T-helper 17 cell (primary cell): ENCODE data around the gene UBXN11. TPM values are rescaled to one million over a fixed set of nuclear protein-coding genes. Genes with fewer than 3 reads are reported as not detected.

Experiments
- ATAC-seq: fragments of 150-1000 bp; cut with Tn5 transposase; 2 replicates; pipeline ENCODE4 v1.10.0; 2021; ENCODE audit warnings: mild to moderate bottlenecking, moderate library complexity
- DNase-seq, 3 donors: peaks; one replicate each; pipeline versions ENCODE4 v3.0.0 to v3.0.0-alpha.2; 2020 to 2021
- H3K9me3 ChIP-seq: one replicate; pipeline ENCODE4 v1.7.0; 2013; ENCODE audit warnings: low read length, mild to moderate bottlenecking; ENCODE audit not compliant: control insufficient read depth, poor library complexity, severe bottlenecking
- H3K27ac Mint-ChIP-seq: one replicate; pipeline ENCODE4 v1.8.0; 2022; ENCODE audit warnings: mild to moderate bottlenecking, moderate library complexity, mixed read lengths
- H3K27me3 Mint-ChIP-seq: one replicate; pipeline ENCODE4 v1.8.0; 2022; ENCODE audit warnings: mixed read lengths
- H3K36me3 Mint-ChIP-seq: one replicate; pipeline ENCODE4 v1.8.0; 2022; ENCODE audit warnings: low read depth, mixed read lengths
- H3K4me1 Mint-ChIP-seq: one replicate; pipeline ENCODE4 v1.8.0; 2022; ENCODE audit warnings: mild to moderate bottlenecking, mixed read lengths
- H3K4me3 Mint-ChIP-seq: one replicate; pipeline ENCODE4 v1.8.0; 2022; ENCODE audit warnings: mild to moderate bottlenecking, moderate library complexity, mixed read lengths
- total RNA-seq, 4 donors: library from RNA in 2 of 4; stranded (reverse) in 2 of 4; gene quantifications; one replicate each; pipeline ENCODE4 v1.2.3 and lab custom pipeline; 2022 to 2026

UBXN11 gene, protein sequence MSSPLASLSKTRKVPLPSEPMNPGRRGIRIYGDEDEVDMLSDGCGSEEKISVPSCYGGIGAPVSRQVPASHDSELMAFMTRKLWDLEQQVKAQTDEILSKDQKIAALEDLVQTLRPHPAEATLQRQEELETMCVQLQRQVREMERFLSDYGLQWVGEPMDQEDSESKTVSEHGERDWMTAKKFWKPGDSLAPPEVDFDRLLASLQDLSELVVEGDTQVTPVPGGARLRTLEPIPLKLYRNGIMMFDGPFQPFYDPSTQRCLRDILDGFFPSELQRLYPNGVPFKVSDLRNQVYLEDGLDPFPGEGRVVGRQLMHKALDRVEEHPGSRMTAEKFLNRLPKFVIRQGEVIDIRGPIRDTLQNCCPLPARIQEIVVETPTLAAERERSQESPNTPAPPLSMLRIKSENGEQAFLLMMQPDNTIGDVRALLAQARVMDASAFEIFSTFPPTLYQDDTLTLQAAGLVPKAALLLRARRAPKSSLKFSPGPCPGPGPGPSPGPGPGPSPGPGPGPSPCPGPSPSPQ
- 10 to 100 TPM; 44.6 to 45.1 TPM for total RNA-seq
- total RNA-seq (lab: John Stamatoyannopoulos, UW): 36.1 to 43.3 reads per million in 2 donors

DNA sequence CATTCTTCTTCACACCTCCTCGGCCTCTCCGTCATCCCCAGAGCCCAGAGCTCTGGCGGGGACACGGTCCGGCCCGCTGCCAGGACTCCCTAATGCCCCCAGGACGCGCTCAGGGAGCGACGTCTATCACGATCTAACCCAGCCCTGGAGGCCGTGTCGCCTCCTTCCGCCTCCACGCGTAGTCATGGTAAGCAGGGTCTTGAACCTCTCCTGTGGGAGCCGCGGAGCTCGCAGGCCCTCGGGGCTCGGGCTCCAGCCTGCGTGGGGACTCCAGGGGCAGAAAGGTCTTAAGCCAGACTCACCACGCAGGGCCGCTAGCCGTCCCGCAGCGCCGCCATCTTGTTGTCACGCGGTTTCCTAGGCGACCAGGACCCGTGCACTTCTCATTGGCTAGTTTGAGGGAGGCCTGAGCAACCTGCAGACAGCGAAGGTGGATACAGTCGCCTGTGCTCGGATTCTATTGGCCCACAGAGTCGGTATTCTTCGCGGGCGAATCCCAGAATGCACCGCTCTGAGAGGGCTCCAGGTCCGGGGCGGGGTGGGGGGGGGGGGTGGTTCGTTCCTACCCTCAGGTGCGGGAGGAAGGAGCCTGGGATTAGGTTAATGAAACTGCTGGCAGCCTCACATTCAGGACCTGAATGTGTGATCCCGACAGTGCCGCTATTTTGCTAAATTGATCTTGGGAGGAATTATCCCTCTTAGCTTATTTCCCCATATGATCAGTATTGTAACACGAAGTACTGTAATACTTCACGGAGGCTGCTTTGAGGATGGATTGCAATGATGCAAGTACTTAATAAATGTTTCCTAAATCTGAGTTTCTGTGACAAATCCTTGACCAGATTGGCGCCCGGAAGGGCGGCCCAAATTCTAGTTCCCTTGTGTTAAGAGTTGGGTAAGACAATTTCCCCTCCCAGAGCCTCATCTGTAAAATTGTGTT lies at the start of gene UBXN11:
TSS of gene UBXN11 (minus strand) at position 347 of the 940 bp plus-strand sequence. CDS start 3,753 bp downstream, outside the sequence.
- Mint-ChIP-seq H3K4me1 (peaks cover 23% of the 10 kb centered on the region), H3K4me3 (peak within 1 kb of the TSS; percentile 99), H3K27ac (peak within 1 kb of the TSS; percentile 100), H3K27me3 (no peaks in the 10 kb centered on the region), H3K36me3 (no peaks in the 10 kb centered on the region)
- no peaks in the 10 kb centered on the region for H3K9me3 ChIP-seq
- peak; percentile 98 for ATAC-seq
- peak; percentile 78 to 87 (median 80) for DNase-seq

DNA sequence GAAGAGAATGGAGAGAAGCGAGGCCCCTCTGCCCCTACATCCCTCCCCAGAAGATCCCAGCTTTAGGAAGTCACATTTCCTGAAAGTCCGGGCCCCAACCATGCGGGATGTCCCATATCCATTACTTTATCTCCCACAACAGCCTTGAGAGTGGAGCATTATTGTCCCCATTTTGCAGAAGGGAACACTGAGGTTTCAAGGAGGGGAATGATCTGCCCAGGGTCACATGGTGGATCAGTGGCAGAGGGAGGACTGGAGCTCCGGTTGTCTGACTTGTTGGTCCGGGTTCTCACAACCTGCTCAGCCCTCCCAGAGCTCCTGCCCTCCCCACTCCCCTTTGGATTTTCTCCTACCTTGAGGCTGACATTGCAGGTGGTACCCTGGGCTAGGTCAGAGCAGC lies 49.7 kb upstream of the UBXN11 start:
- Mint-ChIP-seq H3K27ac (peak overlapping the region; percentile 47), H3K36me3 (peaks cover 6% of the 10 kb centered on the region), H3K27me3 (peaks cover 10% of the 10 kb centered on the region), H3K4me1 (peaks cover 40% of the 10 kb centered on the region), H3K4me3 (no peak overlapping the region)
- DNase-seq (no peak), ATAC-seq (no peak)
- no peaks in the 10 kb centered on the region for H3K9me3 ChIP-seq

DNA sequence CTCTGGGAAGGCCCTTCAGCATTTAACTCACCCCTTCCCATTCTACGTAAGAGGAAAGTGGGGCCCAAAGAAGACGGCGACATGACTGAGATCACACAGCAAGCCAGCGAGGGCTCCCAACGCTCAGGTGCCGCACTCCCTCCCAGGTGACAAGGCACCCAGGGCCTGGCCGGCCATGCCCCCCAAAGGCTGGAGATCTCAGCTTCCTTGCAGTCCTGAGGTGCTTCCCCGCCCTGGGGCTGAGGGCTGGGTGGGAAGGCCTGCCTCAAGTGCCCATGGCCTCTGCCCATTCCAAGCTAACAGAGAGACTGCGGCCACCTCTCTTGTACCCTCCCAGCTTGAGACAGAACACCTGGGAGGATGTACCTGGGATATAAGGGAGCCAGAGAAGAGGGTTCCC lies 48.5 kb upstream of the UBXN11 start:
- H3K4me1 Mint-ChIP-seq: peaks cover 34% of the 10 kb centered on the region
- no peak overlapping the region for H3K4me3 Mint-ChIP-seq
- peaks cover 5% of the 10 kb centered on the region for H3K27me3 Mint-ChIP-seq
- no peak for ATAC-seq
- H3K27ac Mint-ChIP-seq: no peak overlapping the region
- H3K36me3 Mint-ChIP-seq: peaks cover 3% of the 10 kb centered on the region
- DNase-seq: no peak
- H3K9me3 ChIP-seq: no peaks in the 10 kb centered on the region

DNA sequence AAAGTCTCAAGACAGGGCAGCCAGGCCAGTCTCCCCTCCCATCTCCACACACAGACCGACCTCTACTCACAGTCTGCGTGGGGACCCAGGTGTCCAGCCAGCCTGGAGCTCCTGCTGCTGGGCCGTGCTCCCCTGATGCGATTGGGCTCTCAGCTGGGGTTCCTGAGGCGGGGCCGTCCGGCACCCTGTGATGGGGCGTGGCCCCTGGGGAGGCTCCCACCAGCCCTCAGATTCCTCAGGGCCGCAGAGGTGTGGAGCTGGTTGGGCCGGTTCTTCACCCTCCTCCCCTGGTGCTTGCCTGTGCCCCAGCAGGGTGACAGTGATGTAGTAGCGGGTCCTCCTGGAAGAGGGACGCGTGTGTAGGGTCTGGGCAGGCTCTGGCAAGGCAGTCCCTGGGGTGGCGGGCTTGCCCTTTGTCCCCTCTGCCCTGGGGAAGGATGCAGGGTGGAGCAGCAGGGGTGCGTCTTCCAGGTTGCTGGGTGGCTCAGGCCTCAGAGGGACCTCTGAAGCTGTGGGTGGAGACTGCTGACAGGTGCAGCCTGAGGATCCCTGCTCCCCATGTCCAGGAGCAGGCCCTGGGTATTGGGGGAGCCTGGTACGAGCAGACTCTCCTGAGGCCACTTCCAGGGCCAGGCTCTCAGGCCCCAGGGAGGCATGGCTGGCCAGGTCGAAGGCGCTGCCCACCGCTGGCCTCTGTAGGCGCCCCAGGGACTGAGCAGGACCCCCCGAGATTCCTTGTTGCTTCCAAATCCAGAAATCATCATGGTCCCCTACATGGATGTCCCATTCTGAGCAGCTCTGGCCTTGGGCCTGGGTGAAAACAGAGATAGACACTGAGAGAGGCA lies 47.8 kb upstream of the UBXN11 start, which contains the start of gene CRYBG2:
TSS of gene CRYBG2 (minus strand) at position 155 of the 845 bp plus-strand sequence. CDS start 7,473 bp downstream, outside the sequence.
- Mint-ChIP-seq H3K27ac (no peak within 1 kb of the TSS), H3K4me1 (peaks cover 28% of the 10 kb centered on the region), H3K4me3 (no peak within 1 kb of the TSS), H3K36me3 (peaks cover 3% of the 10 kb centered on the region), H3K27me3 (peaks cover 5% of the 10 kb centered on the region)
- DNase-seq: no peak
- ATAC-seq: no peak
- H3K9me3 ChIP-seq: no peaks in the 10 kb centered on the region

DNA sequence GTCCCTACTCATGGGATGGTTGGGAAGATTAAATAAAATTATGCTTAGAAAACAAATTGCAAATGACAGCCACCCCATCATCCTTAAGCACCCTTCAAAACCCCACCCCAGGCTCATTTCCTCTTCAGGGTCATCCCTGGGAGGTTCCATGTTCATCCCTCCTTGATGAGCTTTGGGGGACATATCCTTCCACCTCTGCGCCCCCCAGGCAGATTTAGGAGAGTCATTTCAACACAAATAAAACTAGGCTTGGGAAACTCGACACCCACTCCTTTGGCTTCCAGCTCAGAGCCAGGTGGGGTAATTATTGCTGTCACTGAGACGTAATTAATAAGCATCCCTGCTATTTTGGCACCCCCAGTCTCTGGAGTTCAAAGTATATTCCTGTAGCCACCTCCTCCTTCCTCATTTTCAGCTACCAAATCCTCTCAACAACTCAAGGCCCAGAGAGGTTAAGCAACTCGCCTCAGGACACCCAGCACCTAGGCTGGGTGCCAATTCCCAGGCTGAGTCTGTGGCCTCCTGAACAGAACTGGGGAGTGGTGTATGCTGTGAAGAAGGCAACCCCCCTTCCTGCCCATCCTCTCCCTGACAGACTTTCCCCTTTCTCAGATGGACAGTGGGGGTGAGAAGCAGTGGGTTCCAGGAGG lies 46.9 kb upstream of the UBXN11 start:
- Mint-ChIP-seq H3K4me3 (no peak overlapping the region), H3K36me3 (peaks cover 3% of the 10 kb centered on the region), H3K27me3 (peaks cover 5% of the 10 kb centered on the region), H3K27ac (no peak overlapping the region), H3K4me1 (peaks cover 19% of the 10 kb centered on the region)
- no peaks in the 10 kb centered on the region for H3K9me3 ChIP-seq
- ATAC-seq (no peak), DNase-seq (no peak)

DNA sequence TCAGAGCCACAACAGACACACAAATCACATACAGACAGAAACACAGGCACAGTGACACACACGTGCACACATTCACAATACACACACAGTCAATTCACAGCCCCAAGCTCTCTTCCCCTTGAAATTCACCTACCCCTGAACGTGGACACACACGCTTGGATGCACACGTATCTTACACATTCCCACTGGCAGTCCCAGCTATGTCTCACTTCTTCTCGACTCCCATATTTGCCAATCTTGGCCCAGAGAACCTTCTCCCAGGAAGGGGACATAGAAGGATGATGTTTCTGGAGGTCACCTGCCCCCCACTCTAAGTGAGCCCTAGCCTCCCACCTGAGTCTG lies 45.9 kb upstream of the UBXN11 start:
- H3K27ac Mint-ChIP-seq: no peak overlapping the region
- no peak for ATAC-seq
- DNase-seq: no peak
- H3K4me1 Mint-ChIP-seq: peaks cover 15% of the 10 kb centered on the region
- H3K9me3 ChIP-seq: no peaks in the 10 kb centered on the region
- H3K27me3 Mint-ChIP-seq: peaks cover 5% of the 10 kb centered on the region
- H3K4me3 Mint-ChIP-seq: peak overlapping the region; percentile 33
- peaks cover 3% of the 10 kb centered on the region for H3K36me3 Mint-ChIP-seq

DNA sequence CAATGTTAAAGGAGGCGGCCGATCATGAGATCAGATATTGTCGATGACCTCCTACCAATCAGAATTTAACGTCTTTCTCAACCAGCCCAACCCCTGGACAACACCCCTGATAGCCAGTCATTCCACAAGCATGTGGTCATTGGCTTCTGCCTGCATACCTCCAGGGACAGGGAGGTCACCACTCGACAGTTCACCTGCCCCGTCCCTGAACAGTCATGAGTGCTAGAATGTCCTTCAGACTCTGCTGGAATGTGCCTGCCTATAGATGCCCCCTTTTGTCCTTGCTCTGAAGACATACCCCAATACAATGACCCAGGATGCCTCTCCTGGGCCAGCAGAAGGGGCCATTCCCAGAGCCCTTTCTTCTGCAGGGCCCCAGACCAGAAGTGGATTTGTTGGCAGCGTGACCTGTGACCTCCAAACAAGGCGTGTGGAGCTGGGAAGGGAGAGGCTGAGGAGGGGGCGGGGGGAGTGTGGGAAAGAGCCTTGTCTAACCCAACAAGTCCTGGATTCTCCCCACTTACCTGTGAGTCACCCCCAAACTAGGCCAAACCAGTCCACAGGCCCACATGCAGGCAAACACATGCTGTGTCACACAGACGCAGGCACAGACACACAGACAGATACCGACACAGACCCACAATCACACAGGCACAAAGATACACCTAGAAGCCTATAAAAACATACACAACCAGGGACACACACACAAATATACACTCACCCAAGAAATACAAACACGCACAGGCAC lies 45.3 kb upstream of the UBXN11 start:
- H3K27ac Mint-ChIP-seq: no peak overlapping the region
- no peak for ATAC-seq
- peaks cover 3% of the 10 kb centered on the region for H3K36me3 Mint-ChIP-seq
- H3K9me3 ChIP-seq: no peaks in the 10 kb centered on the region
- DNase-seq: no peak
- peaks cover 15% of the 10 kb centered on the region for H3K4me1 Mint-ChIP-seq
- H3K4me3 Mint-ChIP-seq: no peak overlapping the region
- peaks cover 5% of the 10 kb centered on the region for H3K27me3 Mint-ChIP-seq

DNA sequence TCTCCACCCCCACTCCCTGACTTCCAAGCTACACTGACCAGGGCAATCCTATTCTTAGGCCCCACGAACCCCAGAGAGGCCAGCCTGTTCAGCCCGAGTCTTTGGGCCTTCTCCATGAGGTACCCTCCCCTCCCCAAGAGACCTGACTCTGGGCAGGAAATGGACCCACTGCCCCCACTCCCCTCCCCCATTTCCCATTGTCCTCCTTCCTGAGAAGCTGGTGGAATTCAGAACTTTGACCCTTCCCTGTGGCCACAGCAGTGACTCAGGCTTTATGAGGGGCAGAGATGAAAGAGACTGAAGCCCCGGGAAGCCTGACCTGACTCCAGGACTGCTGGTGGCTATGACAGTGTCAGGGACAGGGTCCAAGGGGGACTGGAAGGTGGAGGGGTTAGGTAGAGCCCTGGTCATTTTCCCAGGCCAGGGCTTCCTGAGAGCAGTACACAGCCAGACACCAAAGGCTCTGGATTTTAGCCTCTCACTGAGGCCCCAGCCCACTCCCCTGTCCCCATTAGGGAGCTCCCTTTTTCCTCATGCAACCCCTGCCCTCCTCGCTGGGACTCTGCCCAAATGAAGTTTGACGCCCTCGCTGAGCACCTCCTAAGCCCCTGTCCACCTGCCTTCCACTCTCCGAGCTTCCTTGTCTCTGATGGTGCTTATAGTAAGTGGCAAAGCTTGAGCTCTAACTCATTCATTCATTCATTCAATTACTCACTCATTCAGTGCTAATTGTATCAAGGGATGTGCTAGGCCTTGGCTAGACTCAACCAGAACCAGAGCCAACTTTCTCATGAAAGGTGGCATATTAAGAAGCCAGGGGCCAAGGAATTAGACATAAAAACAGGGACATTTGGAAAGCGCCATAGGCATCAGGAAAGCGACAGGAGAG lies 44.5 kb upstream of the UBXN11 start:
- ATAC-seq (no peak), DNase-seq (no peak)
- Mint-ChIP-seq H3K27ac (no peak overlapping the region), H3K36me3 (peaks cover 3% of the 10 kb centered on the region), H3K4me3 (no peak overlapping the region), H3K4me1 (peaks cover 15% of the 10 kb centered on the region), H3K27me3 (peaks cover 5% of the 10 kb centered on the region)
- H3K9me3 ChIP-seq: no peaks in the 10 kb centered on the region

DNA sequence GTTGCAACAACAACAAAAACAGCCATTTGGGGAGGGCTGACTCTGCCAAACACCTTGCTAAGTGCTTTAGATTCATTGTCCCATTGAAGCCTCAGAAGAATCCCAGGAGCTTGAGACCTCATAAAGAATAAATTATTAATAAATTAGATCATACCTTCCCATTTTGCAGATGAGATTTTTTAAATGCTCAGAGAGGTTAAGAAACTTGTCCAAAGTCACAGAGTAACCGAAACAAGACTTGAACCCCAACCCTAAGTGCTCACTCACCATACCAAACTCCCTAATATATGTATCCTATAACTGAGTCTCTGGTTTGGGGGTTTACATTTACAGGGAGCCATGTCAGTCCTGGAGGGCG lies 43.9 kb upstream of the UBXN11 start:
- ATAC-seq: no peak
- Mint-ChIP-seq H3K27ac (no peak overlapping the region), H3K36me3 (peaks cover 3% of the 10 kb centered on the region), H3K4me3 (no peak overlapping the region), H3K4me1 (peaks cover 10% of the 10 kb centered on the region), H3K27me3 (peaks cover 5% of the 10 kb centered on the region)
- no peaks in the 10 kb centered on the region for H3K9me3 ChIP-seq
- DNase-seq: no peak

DNA sequence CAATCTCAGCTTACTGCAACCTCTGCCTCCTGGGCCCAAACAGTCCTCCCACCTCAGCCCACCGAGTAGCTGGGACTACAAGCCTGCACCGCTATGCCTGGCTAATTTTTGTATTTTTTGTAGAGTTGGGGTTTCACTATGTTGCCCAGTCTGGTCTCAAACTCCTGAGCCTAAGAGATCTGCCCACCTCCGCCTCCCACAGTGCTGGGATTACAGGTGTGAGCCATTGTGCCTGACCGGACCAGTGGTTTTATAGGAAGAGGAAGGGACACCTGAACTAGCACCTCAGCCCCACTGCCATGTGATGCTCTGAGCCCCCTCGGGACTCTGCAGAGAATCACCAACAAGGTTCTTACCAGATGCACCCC lies 43.4 kb upstream of the UBXN11 start:
- ATAC-seq: no peak
- Mint-ChIP-seq H3K4me3 (no peak overlapping the region), H3K27ac (no peak overlapping the region), H3K36me3 (peaks cover 3% of the 10 kb centered on the region), H3K4me1 (peaks cover 10% of the 10 kb centered on the region), H3K27me3 (peaks cover 5% of the 10 kb centered on the region)
- no peak for DNase-seq
- no peaks in the 10 kb centered on the region for H3K9me3 ChIP-seq

DNA sequence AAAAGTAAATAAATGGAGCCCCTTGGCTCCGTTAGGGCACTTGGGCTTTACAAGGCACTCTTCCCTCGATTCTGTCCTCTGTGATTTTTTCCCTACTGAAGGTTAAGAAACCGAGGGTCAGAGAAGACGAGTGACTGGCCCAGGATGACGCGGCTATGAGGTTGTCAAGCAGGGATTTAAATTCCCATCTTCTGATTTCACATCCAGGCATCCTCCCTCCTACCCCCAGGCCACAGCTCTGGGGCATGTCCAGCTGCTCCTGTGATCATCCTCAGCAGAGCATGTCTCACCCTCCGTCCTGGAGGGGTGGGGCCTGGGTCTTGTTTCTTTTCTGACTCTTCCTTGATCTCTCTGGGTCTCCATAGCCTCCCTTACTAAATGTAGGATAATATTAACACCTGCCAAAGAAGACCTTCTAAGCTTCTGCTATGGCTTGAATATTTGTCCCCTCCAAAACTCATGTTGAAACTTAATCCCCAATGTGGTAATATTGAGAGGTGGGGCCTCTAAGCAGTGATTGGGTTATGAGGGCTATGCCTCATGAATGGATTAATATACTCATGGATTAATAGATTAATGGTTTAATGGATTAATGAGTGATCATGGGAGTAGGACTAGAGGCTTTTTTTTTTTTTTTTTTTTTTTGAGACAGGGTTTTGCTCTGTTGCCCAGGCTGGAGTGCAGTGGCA lies 42.9 kb upstream of the UBXN11 start:
- Mint-ChIP-seq H3K27ac (no peak overlapping the region), H3K27me3 (peaks cover 5% of the 10 kb centered on the region), H3K4me3 (no peak overlapping the region), H3K4me1 (peaks cover 10% of the 10 kb centered on the region), H3K36me3 (peaks cover 3% of the 10 kb centered on the region)
- H3K9me3 ChIP-seq: no peaks in the 10 kb centered on the region
- ATAC-seq (no peak), DNase-seq (no peak)
